SU-DHL-6 (cell line): ENCODE results near the gene PHTF1.

Source experiments
- CTCF ChIP-seq: fragments of 200-600 bp; sonication (generic); IDR thresholded peaks from one replicate; pipeline ENCODE4 v1.5.1; 2017; ENCODE audit warnings: antibody characterized with exemption, mild to moderate bottlenecking, low read length, moderate library complexity; ENCODE audit not compliant: insufficient read depth, poor library complexity, severe bottlenecking
- EZH2phosphoT487 ChIP-seq: fragments of 200-600 bp; sonication (generic), shearing (Covaris generic); conservative IDR thresholded peaks from 2 replicates; pipeline ENCODE4 v1.6.1; 2018; ENCODE audit warnings: mild to moderate bottlenecking, antibody characterized with exemption, low read length, moderate library complexity, mixed read lengths

DNA sequence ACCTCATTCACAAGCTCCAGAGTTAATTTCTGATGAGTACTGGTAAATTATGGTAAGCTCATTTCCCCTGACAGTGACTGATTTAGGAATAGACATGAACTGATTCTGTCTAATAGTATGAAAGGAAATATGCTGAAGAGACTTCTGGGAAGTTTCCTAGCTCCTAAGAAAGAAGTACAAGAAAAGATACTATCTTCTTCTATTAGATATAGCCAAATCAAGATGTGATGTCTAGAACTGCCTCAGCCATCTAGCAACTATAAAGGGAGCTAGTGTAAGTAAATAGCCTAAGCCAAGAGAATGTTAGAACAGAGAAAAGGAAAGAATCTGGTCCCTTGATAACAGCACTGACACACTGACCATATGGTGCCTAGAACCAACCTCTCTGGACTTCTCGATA lies 10.7 kb upstream of the PHTF1 start:
- no peak for TF ChIP-seq CTCF
- no peak for TF ChIP-seq EZH2phosphoT487
